Activated CD4-positive, alpha-beta T cell treated with anti-CD3 and anti-CD28 coated beads, Interleukin-2, Interleukin-4, amounts not matched to agents 100 ng/mL and 50 ng/mL, durations not matched to agents 16 hours and 8 hours (primary cell): ENCODE measurements around the gene TLK1.

Experiments
- DNase-seq: peaks from one replicate; pipeline ENCODE4 v3.0.0-alpha.2; 2020; ENCODE audit warnings: low spot score

TLK1 gene

DNA sequence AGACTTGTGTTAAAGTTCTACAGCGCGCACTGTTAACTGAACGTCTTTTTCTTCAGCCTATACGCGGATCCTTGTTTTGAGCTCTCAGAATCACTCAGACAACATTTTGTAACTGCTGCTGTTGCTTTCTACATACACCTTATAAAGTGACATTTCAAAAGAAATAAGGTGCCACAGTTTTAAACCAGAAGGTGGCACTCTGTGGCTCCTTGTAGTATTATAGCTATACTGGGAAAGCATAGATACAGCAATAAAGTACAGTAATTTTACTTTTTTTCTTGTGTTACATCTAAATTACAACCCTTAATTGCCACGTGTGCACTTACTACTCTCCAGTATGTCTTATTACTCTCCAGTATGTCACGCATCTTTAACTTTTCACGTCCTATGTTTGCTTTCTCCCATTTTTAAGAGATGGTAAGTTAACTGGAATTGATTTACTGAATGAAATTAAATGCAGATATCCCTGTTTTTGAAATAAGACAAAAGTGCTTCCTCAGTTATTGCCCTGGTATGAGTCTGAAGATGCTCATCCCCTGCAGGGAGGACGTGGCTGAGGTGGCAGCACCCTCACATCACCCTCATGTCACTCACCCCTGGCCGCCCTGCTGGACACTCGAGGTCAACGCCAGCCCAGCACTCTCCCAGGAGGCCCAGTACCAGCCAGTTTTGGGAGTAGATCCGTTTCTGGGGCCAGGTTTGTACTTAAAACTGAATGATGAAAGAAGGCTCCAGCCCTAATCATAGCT lies 193.9 kb downstream of the TLK1 start:
- DNase-seq, result no peak

DNA sequence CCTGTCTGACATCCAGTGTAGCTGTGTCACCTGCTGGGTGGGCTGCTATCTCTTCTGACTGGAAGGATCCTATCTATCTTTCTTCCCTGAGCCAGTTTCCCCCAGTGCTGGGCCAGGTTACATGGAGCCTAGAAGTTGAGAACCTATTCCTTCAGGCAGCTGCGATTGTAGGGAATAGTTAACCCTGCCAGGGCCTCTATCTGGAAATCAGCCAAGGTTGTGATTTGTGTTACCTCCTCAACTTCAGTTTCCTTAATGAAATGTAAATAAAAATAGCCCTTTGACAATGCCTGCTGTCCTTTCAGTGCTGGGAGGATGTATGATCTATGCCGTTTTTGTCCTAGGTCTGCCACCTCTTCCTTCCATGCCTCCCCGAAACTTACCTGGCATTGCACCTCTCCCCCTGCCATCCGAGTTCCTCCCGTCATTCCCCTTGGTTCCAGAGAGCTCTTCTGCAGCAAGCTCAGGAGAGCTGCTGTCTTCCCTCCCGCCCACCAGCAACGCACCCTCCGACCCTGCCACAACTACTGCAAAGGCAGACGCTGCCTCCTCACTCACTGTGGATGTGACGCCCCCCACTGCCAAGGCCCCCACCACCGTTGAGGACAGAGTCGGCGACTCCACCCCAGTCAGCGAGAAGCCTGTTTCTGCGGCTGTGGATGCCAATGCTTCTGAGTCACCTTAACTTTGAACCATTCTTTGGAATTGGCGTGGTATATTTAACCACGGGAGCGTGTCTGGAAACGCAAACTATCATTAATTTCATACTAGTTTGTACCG lies 195.1 kb downstream of the TLK1 start:
- DNase-seq, result no peak

DNA sequence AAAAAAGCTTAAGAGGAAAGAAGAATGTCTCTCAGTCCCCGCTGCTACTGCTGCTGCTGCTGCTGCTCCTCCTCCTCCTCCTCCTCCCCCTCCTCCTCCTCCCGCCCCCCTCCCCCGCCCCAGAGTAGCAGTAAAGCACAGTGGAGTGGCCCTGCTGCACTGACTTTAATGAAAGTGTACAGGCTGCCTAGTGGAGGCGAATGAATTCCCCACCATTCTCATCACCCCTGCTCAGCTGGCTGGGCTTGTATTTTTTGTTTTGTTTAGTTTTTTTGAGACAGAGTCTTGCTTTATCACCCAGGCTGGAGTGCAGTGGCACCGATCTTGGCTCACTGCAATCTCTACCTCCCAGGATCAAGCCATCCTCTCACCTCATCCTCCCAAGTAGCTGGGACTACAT lies 197.3 kb downstream of the TLK1 start:
- no peak for DNase-seq

DNA sequence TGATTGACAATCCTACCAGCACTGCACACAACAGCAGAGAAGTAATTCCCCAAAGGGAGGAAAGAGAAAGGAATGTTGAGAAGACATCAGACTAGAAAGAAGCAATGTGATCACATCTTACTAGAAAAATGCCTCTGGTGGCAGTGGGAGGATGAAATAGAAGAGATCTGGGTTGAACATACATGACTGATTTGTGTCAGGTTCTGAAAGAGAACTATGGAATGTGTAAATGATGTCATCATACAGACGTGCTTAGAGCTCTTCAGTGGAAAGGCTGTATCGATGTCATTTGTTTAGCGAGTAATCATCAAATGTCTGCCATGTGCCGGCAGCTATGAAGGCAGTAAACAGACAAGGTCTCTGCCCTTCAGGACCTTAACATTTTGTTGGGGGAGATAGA lies 206.8 kb downstream of the TLK1 start:
- no peak for DNase-seq

DNA sequence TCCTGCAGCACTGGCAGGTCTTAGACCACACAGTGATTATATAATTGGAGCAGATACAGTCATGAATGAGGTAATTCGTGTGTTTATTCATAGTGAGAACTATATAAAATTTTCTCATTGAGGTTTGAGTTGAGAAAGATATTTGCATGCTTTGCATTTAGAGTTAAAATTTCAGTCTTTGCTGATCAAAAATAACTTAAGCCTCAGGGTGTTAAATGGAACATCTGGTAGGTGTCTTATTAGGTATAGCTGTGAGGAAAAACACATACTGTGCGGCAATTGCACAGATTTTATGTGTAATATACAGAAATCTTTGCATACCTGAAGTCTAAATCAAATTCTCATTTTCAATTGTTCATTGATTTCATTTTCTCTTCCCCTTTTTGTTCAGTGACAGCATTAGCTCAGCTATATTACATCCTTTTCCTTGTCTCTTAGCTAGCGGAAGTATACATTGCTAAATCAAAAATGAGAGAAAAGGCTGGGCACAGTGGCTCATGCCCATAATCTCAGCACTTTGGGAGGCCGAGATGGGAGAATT lies 210.4 kb downstream of the TLK1 start:
- no peak for DNase-seq

DNA sequence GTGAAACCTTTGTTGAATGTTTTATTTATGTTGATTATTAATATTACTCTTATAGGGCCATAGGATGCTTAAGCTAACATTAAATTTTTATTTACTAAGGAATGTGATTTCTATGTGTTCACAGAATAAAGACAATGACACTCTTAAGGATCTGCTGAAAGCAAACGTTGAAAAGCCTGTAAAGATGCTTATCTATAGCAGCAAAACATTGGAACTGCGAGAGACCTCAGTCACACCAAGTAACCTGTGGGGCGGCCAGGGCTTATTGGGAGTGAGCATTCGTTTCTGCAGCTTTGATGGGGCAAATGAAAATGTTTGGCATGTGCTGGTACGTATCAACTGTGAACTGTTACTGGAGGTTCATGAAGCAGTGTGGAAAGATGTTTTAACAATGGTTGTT lies 211.3 kb downstream of the TLK1 start:
- no peak for DNase-seq

DNA sequence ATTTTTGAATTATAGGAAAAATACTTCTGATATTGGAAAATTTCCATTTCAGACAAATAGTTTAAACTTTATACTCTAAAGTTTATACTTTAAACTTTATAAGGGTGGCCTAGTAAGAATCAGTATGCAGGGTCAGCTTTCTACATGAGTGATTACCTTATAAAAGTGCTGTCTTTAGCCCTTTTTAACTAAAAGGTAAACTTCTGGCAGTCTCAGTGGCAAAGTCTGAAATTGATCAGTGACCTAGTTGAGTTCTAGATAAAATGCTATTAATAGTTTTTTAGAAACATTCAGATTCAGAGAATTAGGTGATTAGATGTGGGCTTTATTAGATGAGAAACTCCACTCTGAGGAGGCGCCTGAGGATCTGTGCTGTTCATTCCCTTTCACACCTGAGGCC lies 216.1 kb downstream of the TLK1 start:
- no peak for DNase-seq

DNA sequence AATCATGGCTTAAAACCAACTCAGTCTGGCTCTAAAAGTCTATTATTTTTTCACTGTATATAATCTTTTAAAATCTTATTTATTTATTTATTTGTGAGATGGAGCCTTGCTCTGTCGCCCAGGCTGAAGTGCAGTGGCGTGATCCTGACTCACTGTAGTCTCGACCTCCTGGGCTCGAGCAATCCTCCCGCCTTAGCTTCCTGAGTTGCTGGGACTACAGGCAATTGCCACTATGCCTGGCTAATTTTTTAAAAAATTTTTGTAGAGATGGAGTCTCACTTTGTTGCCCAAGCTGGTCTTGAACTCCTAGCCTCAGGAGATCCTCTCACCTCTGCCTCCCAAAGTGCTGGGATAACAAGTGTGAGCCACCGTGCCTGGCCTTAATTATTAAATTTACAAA lies 217.1 kb downstream of the TLK1 start:
- no peak for DNase-seq

DNA sequence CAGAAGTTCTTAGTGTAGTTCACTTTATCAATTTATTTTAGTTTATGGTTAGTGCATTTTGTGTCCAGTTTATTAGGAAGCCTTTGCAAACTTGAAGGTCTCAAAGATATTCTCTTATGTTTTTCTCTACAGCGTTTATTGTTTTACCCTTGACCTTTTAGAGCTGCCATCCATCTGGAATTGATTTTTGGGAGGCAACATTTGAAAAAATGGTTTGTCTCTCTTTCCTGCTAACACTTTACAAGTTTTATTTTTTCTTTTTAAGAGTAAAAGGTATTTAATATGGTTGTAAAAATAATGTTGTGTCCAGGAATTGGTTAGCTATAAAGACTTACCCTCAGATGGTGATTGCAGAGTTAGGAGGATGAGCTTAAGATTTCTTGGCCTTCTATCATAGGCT lies 217.7 kb downstream of the TLK1 start:
- no peak for DNase-seq

DNA sequence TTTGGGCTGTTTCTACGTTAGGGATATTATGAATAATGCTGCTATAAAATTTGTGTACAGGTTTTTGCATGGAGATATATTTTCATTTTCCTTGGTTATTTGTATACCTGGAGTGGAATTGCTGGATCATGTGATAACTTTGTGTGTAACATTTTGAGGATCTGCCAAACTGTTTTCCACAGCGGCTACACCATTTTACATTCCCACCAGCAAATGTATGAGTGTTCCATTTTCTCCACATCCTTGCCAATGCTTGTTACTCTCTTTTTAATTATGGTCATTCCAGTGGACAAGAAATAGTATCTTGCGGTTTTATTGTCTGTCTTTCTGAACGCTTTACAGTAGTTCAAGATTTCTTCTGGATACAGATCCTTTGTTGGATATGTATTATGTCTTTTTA lies 218.1 kb downstream of the TLK1 start:
- DNase-seq, result no peak
